NCI-H146 (cell line): ENCODE measurements around the gene TSPAN5.
"Not testable (repeated sequence)": the region's sequence is repeated elsewhere in the genome, so short reads cannot be mapped to it uniquely, and the experiment has no call there.

ENCODE experiments used
- DNase-seq: peaks from one replicate; lab custom pipeline; 2025; lab: John Stamatoyannopoulos, UW

Gene TSPAN5

GRCh38 chr4:98496152-98496845, 162.1 kb downstream of the TSPAN5 start:
- DNase-seq: no peak

- no peak for DNase-seq
These were observed 165.1 kb downstream of the TSPAN5 start for GRCh38 chr4:98493296-98493695.

- DNase-seq: no peak
These were observed 166.4 kb downstream of the TSPAN5 start for GRCh38 chr4:98491899-98492559.

GRCh38 chr4:98490251-98490650, 168.2 kb downstream of the TSPAN5 start:
- no peak for DNase-seq

GRCh38 chr4:98485816-98486345, 172.5 kb downstream of the TSPAN5 start:
- DNase-seq: no peak

- DNase-seq: no peak
These were observed 174.4 kb downstream of the TSPAN5 start for GRCh38 chr4:98484031-98484430.

- no peak for DNase-seq
These were observed 175.3 kb downstream of the TSPAN5 start for GRCh38 chr4:98482847-98483806.

GRCh38 chr4:98482503-98482846, 175.9 kb downstream of the TSPAN5 start:
- DNase-seq: no peak

- no peak for DNase-seq
These were observed 177.2 kb downstream of the TSPAN5 start for GRCh38 chr4:98481167-98481566.

GRCh38 chr4:98480535-98480934, 177.9 kb downstream of the TSPAN5 start:
- no peak for DNase-seq

- not testable (repeated sequence) for DNase-seq
These were observed 178.8 kb downstream of the TSPAN5 start for GRCh38 chr4:98479590-98479989.

GRCh38 chr4:98476891-98477290, 181.5 kb downstream of the TSPAN5 start:
- no peak for DNase-seq

- no peak for DNase-seq
These were observed 184.0 kb downstream of the TSPAN5 start for GRCh38 chr4:98474408-98474844.

GRCh38 chr4:98473046-98473445, 185.4 kb downstream of the TSPAN5 start:
- DNase-seq: no peak

- no peak for DNase-seq
These were observed 187.6 kb downstream of the TSPAN5 start for GRCh38 chr4:98470831-98471230.

GRCh38 chr4:98470366-98470765, 188.0 kb downstream of the TSPAN5 start:
- no peak for DNase-seq

GRCh38 chr4:98469771-98470170, 188.6 kb downstream of the TSPAN5 start:
- no peak for DNase-seq

- DNase-seq: no peak
These were observed 189.7 kb downstream of the TSPAN5 start for GRCh38 chr4:98468709-98469108.

GRCh38 chr4:98467627-98468072, 190.8 kb downstream of the TSPAN5 start:
- peak; percentile 25 for DNase-seq

GRCh38 chr4:98466868-98467599, 191.4 kb downstream of the TSPAN5 start:
- no peak for DNase-seq

- no peak for DNase-seq
These were observed 195.9 kb downstream of the TSPAN5 start for GRCh38 chr4:98462487-98462886.
